AG10803 (cell line): ENCODE measurements around the gene YTHDF1.

Experiments used
- DNase-seq: peaks from one replicate; pipeline ENCODE4 v3.0.0; 2010; ENCODE audit warnings: low read depth
- H3K4me3 ChIP-seq: 2 replicates; pipeline ENCODE4 v1.5.1; 2011; ENCODE audit warnings: mild to moderate bottlenecking, low read length, control low read depth
- TF ChIP-seq, protein P1 (sequence below): conservative IDR thresholded peaks from 2 replicates; pipeline ENCODE4 v1.5.1; 2011; ENCODE audit warnings: mild to moderate bottlenecking, low read length, control low read depth, inconsistent platforms

Gene YTHDF1

DNA sequence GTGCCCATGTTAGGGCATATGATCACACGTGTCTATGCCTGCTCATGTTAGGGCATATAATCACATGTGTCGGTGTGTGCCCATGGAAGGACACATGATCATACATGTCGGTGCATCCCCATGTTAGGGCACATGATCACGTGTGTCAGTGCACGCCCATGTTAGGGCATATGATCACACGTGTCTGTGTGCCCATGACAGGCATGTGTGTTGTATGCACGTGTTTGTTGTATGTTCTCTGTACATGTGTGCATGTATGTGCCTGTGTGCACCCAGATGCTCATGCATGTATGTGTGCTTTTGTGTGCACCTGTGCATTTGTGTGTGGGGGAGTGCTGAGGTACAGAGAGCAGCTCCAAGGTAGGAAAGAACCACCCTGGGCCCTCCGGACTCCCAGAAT lies 29.8 kb downstream of the YTHDF1 start:
- TF ChIP-seq, protein P1, sequence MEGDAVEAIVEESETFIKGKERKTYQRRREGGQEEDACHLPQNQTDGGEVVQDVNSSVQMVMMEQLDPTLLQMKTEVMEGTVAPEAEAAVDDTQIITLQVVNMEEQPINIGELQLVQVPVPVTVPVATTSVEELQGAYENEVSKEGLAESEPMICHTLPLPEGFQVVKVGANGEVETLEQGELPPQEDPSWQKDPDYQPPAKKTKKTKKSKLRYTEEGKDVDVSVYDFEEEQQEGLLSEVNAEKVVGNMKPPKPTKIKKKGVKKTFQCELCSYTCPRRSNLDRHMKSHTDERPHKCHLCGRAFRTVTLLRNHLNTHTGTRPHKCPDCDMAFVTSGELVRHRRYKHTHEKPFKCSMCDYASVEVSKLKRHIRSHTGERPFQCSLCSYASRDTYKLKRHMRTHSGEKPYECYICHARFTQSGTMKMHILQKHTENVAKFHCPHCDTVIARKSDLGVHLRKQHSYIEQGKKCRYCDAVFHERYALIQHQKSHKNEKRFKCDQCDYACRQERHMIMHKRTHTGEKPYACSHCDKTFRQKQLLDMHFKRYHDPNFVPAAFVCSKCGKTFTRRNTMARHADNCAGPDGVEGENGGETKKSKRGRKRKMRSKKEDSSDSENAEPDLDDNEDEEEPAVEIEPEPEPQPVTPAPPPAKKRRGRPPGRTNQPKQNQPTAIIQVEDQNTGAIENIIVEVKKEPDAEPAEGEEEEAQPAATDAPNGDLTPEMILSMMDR: no peak
- DNase-seq: no peak
- H3K4me3 ChIP-seq: no peak overlapping the region

DNA sequence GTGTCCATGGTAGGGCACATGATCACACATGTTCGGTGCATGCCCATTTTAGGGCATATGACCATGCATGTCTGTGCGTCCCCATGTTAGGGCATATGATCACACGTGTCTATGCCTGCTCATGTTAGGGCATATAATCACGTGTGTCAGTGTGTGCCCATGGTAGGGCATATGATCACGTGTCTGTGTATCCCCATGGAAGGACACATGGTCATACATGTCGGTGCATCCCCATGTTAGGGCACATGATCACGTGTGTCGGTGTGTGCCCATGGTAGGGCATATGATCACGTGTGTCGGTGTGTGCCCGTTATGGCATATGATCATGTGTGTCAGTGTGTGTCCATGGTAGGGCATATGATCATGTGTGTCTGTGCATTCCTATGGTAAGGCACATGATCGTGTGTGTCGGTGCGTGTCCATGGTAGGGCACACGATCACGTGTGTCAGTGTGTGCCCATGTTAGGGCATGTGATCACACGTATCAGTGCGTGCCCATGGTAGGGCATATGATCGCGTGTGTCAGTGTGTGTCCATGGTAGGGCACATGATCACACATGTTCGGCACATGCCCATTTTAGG lies 30.6 kb downstream of the YTHDF1 start:
- no peak overlapping the region for H3K4me3 ChIP-seq
- DNase-seq: no peak
- TF ChIP-seq, protein P1: no peak

DNA sequence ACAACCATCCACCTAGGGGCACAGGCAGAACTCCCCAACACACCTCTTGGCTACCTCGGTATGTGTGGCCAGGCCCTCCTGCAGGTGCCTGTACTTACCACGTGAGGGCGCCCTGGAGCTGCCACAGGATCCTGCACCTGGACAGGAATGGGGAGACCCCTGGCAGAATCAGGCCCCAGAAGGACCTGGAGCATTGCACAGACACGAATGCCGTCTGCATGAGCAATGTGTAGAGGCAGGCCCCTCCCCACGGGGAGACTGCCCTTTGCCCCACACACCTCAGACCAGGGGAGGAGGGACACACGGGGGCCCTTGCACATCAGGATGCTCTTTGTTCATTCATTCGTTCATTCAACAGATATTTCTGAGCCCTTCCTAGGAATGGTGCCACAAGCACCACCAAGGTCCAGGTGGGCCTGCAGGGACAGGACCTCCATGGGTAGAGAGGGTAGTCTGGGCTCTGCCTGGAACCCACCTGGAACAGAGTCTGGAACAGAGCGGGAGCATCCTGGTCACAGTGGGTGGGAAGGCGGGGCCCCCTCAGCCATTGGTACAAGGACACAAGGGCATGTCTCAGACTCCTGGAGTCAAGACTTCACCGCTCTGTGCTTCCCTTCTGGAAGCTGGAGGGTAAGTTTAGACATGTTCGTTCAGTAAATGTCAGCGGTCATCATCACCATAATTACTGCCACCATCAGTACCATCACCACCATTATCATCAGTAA lies 32.3 kb downstream of the YTHDF1 start:
- H3K4me3 ChIP-seq: no peak overlapping the region
- DNase-seq: no peak
- TF ChIP-seq, protein P1: peak; percentile 71

DNA sequence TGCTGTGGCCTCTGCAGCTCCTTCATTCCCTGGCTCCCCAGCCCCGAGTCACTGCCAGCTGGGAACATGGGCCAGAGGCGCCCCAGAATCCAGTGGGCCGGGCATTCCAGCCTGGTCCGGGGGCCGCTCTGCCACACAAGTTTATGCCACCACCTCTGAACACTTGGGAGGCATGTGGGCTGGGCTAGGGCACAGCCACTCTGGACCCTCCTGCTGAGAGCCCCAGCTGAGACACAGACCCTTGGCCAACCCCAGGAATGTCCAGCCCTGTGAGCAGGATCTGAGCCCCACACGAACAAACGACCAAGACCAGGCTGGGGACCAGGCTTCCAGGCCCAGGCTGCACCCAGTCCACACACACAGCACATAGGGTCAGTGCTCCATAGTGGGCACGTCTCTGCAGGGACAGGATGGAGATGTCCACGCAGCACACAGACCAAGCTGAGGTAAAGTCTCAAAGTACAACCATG lies 33.0 kb downstream of the YTHDF1 start:
- DNase-seq: no peak
- TF ChIP-seq, protein P1: no peak
- H3K4me3 ChIP-seq: no peak overlapping the region

DNA sequence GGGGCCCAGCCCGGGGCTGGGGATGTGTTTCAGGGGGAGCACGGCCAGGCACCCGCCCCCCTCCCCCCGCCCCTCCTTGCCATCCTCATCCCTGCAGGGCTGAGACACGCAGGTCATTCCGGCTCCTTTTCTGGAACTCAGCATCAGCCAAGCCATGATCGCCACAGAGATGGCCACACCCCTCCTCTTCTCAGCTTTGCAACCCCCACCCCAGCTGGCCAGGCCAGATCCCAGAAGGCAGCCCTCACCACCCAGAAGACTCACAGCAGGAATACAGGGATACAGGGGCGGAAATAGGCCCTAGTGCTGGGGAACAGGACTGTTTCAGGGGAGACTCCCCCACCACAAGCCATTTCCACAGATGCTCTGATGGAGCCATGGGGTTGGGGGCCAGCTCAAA lies 33.5 kb downstream of the YTHDF1 start:
- DNase-seq: no peak
- TF ChIP-seq, protein P1: no peak
- no peak overlapping the region for H3K4me3 ChIP-seq

DNA sequence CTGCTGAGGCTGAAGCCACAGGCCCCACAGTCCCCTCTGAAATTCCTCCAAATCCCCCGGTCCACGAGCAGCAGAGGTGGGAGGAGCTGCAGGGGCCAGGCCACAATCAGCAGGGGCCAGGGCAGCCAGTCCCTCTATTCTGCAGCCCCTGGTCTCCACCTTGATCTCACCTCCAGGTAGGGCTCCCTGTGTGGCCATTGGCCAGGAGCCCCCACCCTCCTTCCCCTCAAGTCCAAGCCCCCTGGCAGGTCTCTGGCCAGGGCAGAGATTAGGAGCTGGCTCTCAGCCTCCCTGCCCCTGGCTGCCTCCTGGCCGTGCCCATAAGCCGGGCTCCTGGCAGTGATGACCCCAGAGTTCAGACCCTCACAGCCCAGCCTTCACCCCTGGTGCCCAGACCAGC lies 34.7 kb downstream of the YTHDF1 start:
- TF ChIP-seq, protein P1: no peak
- DNase-seq: no peak

DNA sequence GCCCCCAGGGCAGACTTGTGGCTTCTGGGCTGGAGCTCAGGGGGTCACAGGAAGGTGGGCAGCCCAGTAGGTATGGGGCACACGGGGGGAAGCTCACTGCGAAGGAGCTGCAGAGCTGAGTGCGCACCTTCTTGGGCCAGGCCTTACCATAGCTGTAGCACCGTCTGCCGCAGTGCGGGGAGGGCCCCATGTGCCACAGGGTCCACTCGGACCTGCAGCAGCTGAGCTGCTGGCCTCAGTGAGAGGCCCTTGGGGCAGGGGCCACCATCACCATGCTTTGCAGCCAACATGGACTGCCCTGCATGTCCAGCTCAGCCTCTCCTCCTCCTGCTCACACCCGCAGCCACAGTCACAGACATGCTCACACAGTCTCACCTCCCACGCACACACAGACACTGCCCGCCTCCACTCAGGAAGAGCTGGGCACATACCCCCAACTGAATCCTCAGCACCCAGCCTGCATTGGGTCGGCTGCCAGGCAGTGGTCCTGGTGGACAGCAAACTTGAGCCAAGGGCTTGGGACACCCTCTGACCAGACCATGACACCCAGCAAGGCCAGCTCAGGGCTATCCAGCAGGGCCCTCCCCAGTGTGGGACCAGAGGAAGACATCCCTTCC lies 35.3 kb downstream of the YTHDF1 start:
- H3K4me3 ChIP-seq: no peak overlapping the region
- DNase-seq: no peak
- TF ChIP-seq, protein P1: no peak

More for the DNA sequence above, 34.7 kb downstream of the YTHDF1 start:
- H3K4me3 ChIP-seq: no peak overlapping the region
